Fibroblast of pulmonary artery (primary cell): Measurements from ENCODE around the gene SPDYC.
A peak's percentile ranks its signal among the peaks of the same experiment; 100 is the strongest.

Experiments used
- DNase-seq: peaks from one replicate; pipeline ENCODE4 v3.0.0-alpha.2; 2010; ENCODE audit warnings: low read depth
- H3K4me3 ChIP-seq: replicated peaks from 2 replicates; pipeline ENCODE4 v1.5.1; 2011; ENCODE audit warnings: low read depth, mild to moderate bottlenecking, control low read depth, low read length, moderate library complexity
- CTCF ChIP-seq: IDR thresholded peaks from 2 replicates; pipeline ENCODE4 v1.5.1; 2011; ENCODE audit warnings: mild to moderate bottlenecking, control low read depth, low read length, inconsistent platforms; ENCODE audit errors: missing control alignments

The SPDYC gene

GRCh38 chr11:65180877-65181568, 11.0 kb downstream of the SPDYC start:
- TF ChIP-seq CTCF: peak; percentile 27
- H3K4me3 ChIP-seq: peak overlapping the region; percentile 91
- DNase-seq: peak; percentile 66

DNA sequence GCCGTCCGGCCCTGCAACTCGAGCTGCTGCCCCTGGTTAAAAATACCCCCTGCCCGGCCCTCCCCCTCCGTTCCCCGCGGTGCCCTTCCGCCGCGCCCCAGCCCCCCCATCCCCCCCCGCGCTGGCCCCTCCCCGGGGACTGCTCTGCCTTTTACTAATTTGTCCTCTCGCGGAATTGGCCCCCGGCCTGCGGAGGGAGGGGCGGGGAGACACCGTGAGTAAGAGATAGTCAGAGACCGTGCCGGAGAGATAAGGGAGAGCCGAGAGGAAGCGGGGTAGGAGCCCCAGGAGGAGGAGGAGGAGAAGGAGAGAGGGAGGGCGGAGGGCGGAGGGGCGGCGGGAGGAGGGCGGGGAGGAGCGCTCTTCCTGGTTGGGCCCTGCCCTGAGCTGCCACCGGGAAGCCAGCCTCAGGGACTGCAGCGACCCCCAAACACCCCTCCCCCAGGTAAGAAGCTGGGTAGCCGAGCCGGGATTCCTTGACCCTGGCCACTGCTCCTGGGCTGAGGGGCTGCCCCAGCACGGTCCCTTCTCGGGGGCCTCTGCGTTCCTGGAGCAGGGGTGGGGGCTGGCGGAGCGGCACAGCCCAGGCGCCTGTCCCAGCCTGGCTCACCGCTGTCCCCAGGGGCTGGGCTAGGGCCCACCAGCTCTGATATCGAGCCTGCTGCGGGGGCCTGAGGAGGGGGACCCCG, 11.7 kb downstream of the SPDYC start, which contains the start of gene CAPN1:
CAPN1 (plus strand) TSS at position 360 of the 689 bp plus-strand sequence. CDS start 774 bp downstream, outside the sequence.
- H3K4me3 ChIP-seq: peak within 1 kb of the TSS; percentile 91
- TF ChIP-seq CTCF: no peak
- peak; percentile 92 for DNase-seq

DNA sequence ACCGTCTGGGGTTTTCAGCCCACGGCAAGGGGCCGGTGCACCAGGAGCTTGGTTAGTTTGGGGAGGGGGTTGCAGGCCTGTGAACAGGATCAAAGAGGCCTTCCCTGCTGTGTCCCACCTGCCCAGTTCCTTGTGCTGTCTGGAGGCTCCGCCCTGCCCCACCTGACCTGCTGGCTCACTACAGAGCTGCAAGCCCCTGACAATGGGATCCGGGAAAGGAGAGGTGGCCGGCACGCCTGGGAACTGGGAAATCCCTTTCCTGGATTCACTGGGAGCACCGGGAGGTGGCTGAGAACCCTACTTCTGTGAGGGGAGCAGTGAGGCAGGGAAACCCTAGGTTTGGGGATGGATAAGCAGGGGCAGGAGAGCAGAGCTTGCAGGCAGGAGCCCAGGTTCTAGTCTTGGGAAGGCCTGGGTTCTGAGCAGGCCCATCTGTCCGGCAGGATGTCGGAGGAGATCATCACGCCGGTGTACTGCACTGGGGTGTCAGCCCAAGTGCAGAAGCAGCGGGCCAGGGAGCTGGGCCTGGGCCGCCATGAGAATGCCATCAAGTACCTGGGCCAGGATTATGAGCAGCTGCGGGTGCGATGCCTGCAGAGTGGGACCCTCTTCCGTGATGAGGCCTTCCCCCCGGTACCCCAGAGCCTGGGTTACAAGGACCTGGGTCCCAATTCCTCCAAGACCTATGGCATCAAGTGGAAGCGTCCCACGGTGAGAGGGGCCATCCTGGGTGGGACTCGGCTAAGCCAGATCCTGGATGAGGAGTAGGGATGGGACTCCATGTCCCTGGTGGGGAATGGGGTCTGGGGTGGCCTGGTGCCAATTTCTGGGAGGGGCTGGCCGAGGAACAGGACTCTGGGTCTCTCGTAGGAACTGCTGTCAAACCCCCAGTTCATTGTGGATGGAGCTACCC, 12.5 kb downstream of the SPDYC start:
- peak; percentile 20 for DNase-seq
- TF ChIP-seq CTCF: no peak
- H3K4me3 ChIP-seq: peak overlapping the region; percentile 91

DNA sequence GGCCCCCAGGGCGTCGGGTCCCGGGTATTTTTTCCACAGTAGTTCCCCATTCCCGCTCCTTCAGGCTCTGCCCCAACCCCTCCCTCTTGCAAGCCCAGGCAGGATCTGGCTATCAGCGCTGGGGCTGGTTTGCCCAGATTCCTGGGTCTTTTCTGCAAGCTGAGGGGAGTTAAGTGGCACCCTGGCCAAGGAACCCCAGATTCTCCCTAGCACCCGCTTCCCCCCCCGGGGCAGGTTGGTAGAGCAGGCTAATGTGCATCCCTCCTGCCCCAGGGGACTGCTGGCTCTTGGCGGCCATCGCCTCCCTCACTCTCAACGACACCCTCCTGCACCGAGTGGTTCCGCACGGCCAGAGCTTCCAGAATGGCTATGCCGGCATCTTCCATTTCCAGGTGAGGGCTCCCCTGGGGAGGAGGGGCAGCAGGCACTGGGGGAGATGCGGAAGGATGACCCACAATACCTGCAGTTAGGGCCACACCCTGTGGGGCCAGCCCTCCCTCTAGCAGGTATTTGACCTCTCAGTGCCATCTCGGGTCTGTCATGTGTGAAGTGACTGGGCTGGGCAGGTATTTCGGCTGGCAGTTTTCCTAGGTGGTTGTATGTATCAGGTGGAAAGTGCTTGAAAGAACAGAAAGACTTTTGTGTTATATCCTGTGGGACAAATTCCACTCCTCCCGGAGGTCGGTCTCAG, 13.3 kb downstream of the SPDYC start:
- DNase-seq: no peak
- H3K4me3 ChIP-seq: peak overlapping the region; percentile 91
- no peak for TF ChIP-seq CTCF

- DNase-seq: no peak
- no peak overlapping the region for H3K4me3 ChIP-seq
- no peak for TF ChIP-seq CTCF
Observed at GRCh38 chr11:65184146-65184545, 14.1 kb downstream of the SPDYC start.

- no peak for DNase-seq
- no peak for TF ChIP-seq CTCF
- H3K4me3 ChIP-seq: no peak overlapping the region
Observed at GRCh38 chr11:65185171-65185570, 15.1 kb downstream of the SPDYC start.
